D721Med (cell line): ENCODE measurements around the gene SHOC1.

Experiments used
- DNase-seq: peaks from one replicate; pipeline ENCODE4 v3.0.0; 2011; ENCODE audit warnings: low spot score; ENCODE audit not compliant: insufficient read length
- FAIRE-seq: peaks from 2 replicates; lab custom pipeline; 2011; peaks lifted over from hg19 to GRCh38; lab: Jason Lieb, UNC
- CTCF ChIP-seq: IDR thresholded peaks from 2 replicates; pipeline ENCODE4 v1.5.1; 2012; ENCODE audit warnings: mild to moderate bottlenecking, control low read depth; ENCODE audit not compliant: insufficient read depth; ENCODE audit errors: missing control alignments

SHOC1 gene

GRCh38 chr9:111752455-111752854, 42.3 kb downstream of the SHOC1 start:
- FAIRE-seq (no peak), DNase-seq (no peak)
- no peak for TF ChIP-seq CTCF
